Left cardiac atrium (tissue), 4 donors: Measurements from ENCODE around the gene CGRRF1. TPM values are rescaled to one million over a fixed set of nuclear protein-coding genes. Genes with fewer than 3 reads are reported as not detected.

Source experiments
- ATAC-seq, 2 donors: fragments of 200-7000 bp; cut with Tn5 transposase; one replicate each; pipeline ENCODE4 v1.9.1; 2020; ENCODE audit warnings: mild to moderate bottlenecking in 2 of 2, moderate library complexity in 2 of 2
- DNase-seq: peaks from one replicate; pipeline ENCODE4 v3.0.0-alpha.2; 2020
- intact Hi-C, 2 donors: fragments of 100-400 bp; cut with DNase I; formaldehyde crosslinking; loops; one replicate each; pipeline versions ENCODE4 v1.14.1 to v1.15.1; 2022 to 2023
- total RNA-seq, 2 donors: library from RNA; stranded (reverse); fragmentation: NEBNext Ultra II Directional; extraction: Animal tissue kit (Norgen Biotek cat#: 25700); gene quantifications; one replicate each; pipeline ENCODE4 v1.2.1, GENCODE V29; 2021
- donor health status: DM: no; HTN: yes; CAD: no.
- donor health status: DM: no; HTN: yes; CAD: no; lungs with severe emphysema.
- donor health status: DM: yes; HTN: yes; CAD: no.
- donor health status: Dilated cardiomyopathy.

The CGRRF1 gene
- total RNA-seq, 2 donors from 2014 or later = 20.1 to 29.8 TPM

DNA sequence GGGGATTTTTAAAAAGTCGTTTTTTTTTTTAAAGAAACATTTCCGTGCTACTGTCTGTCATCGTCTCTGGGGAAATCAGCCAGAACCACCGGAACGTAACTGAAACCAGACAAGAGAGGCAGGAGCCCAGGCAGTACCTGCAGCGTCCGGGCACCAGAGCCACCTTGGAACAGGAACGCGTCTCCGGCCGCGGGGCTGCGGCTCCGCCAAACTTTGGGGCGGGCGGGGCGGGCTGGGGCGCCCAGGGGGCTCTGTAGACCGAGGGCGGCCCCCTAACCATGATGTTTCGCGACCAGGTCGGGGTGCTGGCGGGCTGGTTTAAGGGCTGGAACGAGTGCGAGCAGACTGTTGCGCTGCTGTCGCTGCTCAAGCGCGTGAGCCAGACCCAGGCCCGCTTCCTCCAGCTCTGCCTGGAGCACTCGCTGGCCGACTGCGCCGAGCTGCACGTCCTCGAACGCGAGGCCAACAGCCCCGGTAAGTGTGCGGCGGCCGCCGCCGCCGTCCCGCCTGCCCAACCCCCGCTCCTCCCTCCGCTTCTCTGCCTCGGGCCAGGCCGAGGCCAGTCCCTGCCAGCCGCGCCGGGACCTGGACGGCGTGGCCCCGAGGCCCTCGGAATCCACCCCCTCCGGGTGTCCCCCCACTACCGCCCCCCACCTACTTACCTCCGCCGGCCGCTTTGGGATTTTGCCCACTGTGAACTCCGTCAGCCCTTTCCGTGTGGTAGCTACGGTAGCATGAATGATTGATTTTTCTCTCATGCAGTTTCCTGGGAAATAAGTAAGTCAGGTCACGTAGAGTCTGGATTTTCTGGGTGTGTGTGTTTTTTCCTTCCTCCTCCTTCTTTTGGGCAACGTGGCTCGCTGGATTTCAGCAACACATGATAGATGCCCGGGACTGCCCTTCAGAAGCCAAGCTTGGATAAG is 58.2 kb downstream of the CGRRF1 start:
- ATAC-seq (peak; percentile 5 to 12), DNase-seq (peak; percentile 63)
- intact Hi-C loops = loop anchor here (1.0 to 5.0 kb wide), 2 partner anchors 204 to 205 kb away; no protein-coding TSS in a partner anchor

DNA sequence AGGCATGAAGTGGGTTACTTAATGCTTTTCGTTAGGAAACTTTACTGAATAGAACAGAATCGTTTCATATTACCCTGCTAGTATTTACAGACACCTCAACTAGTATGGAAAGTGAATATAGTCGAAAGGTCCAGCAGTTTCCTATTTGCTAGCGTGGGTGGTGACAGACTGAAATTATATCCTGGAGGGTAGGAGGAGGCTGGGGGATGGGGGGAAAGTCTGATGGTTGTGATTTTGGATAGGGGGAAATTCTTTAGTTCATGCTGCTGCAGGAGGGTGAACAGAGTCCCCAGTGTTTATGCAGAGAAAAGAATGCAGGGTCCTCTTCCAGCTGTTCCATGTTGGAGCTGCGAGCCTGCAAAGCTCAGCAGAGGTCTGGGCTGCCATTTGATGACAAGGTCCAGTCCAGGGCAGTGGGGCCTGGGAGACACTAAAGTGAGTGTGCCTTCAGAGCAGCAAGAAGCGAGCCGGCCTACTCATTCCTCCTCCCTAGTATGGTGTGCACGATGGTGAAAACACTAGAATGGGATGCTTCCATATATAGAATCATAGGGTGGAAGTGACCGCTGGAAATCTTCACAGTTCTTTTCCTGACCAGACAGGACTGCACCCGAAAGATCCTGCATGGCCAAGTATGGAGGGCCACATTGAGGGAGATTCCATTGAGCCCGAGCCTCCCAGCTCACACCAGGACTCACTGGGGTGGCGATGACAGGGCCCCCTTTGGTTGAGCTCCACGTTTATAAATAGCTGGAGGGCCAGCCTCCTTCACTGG is 59.3 kb downstream of the CGRRF1 start:
- ATAC-seq (no peak), DNase-seq (peak; percentile 40)
- intact Hi-C loops = loop anchor here (1.0 to 5.0 kb wide), 2 partner anchors 203 to 204 kb away; no protein-coding TSS in a partner anchor

DNA sequence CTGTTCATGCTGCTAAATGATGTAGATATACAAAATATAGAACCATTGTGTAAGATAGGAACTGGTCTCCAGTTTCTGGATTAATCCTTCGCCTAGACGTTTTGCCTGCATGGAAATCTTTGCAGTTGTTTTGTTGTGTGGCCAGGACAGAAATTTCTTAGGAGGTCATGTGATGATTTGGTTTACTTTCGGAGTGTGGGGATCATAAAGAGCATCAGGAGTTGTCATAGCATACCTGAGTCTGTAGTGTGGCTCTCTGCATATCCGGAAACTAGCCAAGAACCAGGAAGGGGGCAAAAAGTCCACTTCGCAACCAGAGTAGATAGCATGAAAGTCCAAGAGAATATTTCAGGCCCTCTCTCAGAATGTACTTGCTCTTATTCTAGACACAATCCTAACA is 60.3 kb downstream of the CGRRF1 start:
- no peak for ATAC-seq
- intact Hi-C loops = loop anchor here in 1 of 2 donors (2.0 kb wide), 1 partner anchor 121 kb away; no protein-coding TSS in a partner anchor
- DNase-seq = no peak

DNA sequence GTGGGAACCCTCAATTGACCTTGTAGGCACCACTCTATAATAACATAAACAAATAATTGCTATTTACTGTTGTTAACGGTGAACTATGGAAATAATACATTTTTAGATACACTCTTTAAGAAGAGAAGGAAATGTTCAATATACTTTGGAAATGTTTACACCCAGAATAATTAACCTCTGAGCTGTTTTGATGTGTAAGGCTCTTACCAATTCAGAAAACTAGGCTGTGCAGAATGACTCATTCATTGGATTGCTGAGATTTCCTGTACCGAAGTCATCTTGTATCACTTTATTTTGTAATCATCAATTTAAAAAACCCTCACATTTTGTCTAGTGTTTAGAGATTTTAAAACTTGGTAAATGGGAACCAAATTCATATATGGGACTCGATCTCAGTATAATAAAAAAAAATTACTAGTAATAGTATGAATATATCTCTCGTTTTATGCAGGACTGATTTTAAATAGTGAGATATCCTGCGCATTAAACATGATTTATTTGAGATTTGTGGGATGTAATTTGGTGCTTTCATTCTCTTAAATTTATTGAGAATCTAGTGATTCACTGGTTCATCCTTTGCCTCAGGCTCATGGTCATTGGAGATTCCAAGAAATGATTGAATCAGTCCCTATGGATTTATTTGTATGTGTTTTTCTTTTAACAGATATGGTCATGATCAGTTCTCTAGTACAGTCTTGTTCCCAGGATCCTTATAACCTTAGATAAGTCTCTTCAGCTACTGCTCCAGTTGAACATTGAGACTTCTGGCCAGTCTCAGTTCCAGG is 61.1 kb downstream of the CGRRF1 start:
- ATAC-seq = no peak
- intact Hi-C loops = loop anchor here in 1 of 2 donors (2.0 kb wide), 1 partner anchor 120 kb away; no protein-coding TSS in a partner anchor
- no peak for DNase-seq

DNA sequence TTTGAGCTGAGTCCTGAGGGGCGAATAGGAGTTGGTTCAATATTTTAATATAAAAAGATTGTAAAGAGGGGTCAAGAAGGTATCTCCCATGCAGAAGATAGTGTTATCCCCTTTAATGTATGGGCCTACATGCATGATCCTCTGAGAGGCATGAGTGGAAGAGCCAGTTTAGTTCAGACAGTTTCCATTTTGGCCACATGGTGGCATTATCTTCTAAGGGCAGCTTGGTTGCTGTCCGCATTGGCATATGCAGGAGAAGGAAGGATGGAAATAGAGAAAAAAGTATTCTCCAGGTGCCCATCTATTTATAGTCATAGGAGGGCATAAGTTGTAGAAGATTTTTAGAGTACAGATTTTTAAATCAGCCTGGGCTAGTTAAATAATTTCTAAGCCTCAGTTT is 62.6 kb downstream of the CGRRF1 start:
- ATAC-seq = no peak
- no peak for DNase-seq
- intact Hi-C loops = no loop called here

DNA sequence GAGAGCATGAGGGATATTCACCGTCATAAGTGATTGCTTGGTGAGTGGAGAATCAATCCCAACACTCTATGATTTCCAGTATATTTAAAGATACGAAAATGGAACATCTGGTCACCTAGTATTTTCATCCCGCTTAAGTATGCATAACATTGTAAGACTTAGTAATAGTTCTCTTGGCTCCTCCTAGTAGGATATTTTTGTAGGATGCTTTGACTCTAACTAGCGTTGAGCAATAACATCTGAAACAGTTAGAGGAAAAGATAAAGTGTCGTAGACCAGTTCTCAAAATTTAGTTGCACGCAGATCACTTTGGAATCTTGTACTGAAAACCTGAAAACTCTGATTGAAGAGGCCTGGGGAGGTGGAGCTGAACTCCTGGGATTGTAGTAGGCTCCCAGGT is 64.8 kb downstream of the CGRRF1 start:
- no peak for DNase-seq
- ATAC-seq = no peak
- intact Hi-C loops = no loop called here

DNA sequence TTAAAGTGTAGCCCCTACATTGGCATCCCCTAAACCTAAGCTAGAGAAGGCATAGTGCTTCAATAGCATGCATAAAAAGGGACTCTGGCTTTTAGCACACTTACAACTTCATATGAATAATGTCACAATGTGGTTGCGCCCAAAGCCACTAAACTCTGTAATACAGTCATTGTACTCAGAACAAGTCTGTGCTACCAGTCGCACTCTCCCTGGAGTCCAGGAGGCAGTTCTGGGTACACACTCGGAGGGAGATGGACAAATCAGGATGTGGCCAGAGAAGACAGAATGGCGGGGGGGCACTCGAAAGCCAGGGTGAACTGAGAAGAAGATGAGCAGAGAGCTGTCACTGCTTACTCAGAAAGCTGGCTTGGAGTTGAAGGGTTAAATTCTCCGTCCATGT is 67.8 kb downstream of the CGRRF1 start:
- no peak for ATAC-seq
- intact Hi-C loops = no loop called here
- DNase-seq = no peak

DNA sequence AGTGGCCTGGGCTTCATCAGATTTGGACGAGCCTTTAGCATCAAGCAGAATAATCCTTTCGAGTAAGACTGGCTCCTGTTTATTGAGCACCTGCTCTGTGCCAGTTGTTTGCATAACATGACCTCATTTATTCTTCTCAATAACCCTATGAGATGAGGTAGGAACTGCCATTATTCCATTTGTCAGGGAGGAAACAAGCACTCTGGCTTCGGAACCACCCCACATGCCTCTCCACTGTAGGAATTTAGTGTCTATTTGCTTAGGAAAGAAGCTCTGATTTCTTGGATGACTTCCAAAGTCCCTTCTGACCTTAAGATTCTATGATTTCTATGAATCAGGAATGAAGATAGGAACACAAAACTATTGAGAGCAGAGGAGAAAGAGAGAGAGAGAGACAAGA is 68.3 kb downstream of the CGRRF1 start:
- intact Hi-C loops = no loop called here
- DNase-seq (no peak), ATAC-seq (no peak)

DNA sequence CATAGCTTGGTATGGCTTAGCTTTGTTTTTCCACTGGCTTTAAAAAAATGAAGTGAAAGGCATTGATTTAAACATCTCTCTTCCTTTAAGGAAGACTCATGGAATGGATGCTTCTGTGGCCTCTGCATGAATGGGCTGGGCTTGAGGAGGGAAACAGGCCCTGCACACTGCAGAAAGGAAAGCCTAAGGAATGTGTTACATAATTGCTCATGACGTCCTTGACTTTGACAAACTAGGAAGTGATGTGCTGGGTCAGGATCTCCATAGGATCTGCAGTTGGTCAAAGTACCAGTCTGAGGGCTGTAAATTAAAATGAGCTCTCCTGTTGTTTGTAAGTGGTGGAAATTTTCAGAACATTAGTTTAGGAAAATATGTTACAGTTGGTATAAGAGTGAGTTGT is 69.9 kb downstream of the CGRRF1 start:
- intact Hi-C loops = no loop called here
- DNase-seq (no peak), ATAC-seq (peak; percentile 35 to 67)

DNA sequence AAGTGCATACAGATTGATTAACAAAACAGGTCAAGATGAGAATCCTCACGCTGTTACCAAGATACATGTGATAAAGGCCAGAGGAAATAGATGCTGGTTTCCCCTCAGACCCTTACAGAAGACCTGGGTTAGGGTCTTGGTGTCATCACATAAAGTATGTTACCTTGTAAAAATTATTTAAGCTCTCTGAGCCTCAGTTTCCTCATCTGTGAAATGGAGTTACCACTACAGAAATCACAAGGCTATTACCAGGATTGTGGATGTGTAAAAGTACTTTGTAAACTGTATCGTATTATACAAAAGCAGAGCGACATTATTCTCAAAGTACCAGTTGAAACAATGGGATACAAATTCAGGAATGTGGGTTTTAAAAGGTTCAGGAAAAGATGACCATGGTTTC is 71.2 kb downstream of the CGRRF1 start:
- ATAC-seq = no peak
- intact Hi-C loops = no loop called here
- no peak for DNase-seq

DNA sequence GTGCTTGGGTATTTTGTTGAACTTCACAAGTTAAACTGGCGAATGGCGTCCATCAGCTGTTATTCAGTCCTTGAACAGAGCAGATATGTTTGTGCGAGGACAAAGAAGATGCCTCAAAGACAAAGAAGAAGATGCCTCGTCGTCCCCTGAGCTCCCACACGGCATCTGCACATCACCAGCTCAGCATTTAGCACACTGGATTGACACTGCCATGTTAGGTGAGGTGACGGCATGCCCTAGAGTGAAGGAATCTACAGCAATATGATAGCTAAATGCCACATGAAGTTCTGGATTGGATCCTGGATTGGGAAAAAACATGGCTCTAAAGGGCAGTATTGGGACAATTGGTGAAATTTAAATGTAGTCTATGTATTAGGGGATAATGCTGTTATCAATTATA is 72.6 kb downstream of the CGRRF1 start:
- ATAC-seq = no peak
- DNase-seq = no peak
- intact Hi-C loops = no loop called here

DNA sequence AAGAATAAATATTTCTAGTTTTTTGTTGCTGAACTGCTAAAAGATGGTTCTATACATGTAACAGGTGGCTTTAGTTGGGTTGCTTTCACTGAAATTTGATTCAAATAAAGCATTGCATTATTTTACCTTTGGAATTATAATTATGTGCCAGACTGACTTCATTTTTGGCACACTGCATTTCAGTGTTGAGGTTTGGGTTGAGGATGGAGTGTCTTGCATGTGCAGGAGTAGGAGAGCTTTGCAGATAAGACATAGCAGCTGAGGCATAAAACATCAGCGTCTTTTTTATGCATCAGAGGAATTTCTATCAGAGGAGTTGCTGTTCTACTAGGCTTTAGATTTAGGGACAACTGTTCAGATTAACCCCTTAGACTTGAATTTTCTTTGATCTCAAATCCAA is 74.4 kb downstream of the CGRRF1 start:
- DNase-seq (no peak), ATAC-seq (peak in 1 of 2 donors; percentile 60)
- intact Hi-C loops = no loop called here

DNA sequence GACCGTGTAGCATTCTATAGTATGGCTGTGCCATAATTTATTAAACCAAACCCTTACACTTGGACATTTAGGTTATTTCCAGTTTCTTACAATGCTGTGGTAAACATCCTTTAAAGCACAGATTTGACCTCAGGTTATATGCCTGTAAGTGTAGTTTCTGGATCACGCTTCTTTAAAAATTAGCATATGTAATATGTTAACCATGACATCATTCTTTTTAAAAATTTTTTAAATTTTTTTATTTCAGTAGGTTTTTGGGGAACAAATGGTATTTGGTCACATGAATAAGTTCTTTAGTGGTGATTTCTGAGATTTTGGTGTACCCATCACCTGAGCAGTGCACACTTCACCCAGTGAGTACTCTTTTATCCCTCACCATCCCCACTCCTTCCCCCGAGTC is 75.5 kb downstream of the CGRRF1 start:
- intact Hi-C loops = no loop called here
- DNase-seq = no peak
- ATAC-seq = no peak

Other genes starting within 250 kb of the CGRRF1 start
- 1 to 10 TPM; 6.9 to 7.9 TPM for gene CDKN3, start 112.9 kb upstream of the CGRRF1 start, total RNA-seq
- 10 to 100 TPM; 89.5 to 93.4 TPM for gene CNIH1, start 68.5 kb upstream of the CGRRF1 start, total RNA-seq
- 10 to 100 TPM; 31.3 to 32.7 TPM for gene GMFB, start 20.9 kb upstream of the CGRRF1 start, total RNA-seq
- 100 to 1,000 TPM; 103 to 118 TPM for gene SAMD4A, start 57.2 kb downstream of the CGRRF1 start, total RNA-seq